BLaER1 (cell line): ENCODE results near the gene CCDC87.
"Not testable (repeated sequence)": the region's sequence is repeated elsewhere in the genome, so short reads cannot be mapped to it uniquely, and the experiment has no call there.

Experiments used
- H3K27ac ChIP-seq: shearing (Covaris generic); formaldehyde crosslinking; 2 replicates; pipeline ENCODE4 v1.8.1; 2022
- H3K27me3 ChIP-seq: shearing (Covaris generic); formaldehyde crosslinking; 2 replicates; pipeline ENCODE4 v1.8.1; 2022
- H3K36me3 ChIP-seq: shearing (Covaris generic); formaldehyde crosslinking; 2 replicates; pipeline ENCODE4 v1.8.1; 2022
- H3K4me1 ChIP-seq: shearing (Covaris generic); formaldehyde crosslinking; 2 replicates; pipeline ENCODE4 v1.8.1; 2022
- H3K4me2 ChIP-seq: shearing (Covaris generic); formaldehyde crosslinking; 2 replicates; pipeline ENCODE4 v1.8.1; 2022
- H3K4me3 ChIP-seq: shearing (Covaris generic); formaldehyde crosslinking; 2 replicates; pipeline ENCODE4 v1.8.1; 2022
- H3K9ac ChIP-seq: shearing (Covaris generic); formaldehyde crosslinking; 2 replicates; pipeline ENCODE4 v1.8.1; 2022
- H3K9me3 ChIP-seq: shearing (Covaris generic); formaldehyde crosslinking; 2 replicates; pipeline ENCODE4 v1.8.1; 2022
- H4K20me1 ChIP-seq: shearing (Covaris generic); formaldehyde crosslinking; 2 replicates; pipeline ENCODE4 v1.8.1; 2022
- Cebpa-rat ChIP-seq: shearing (Covaris generic); IDR thresholded peaks from 2 replicates; pipeline ENCODE4 v1.8.1; 2022

Gene CCDC87

GRCh38 chr11:66600219-66600618, 7.4 kb upstream of the CCDC87 start:
- H3K4me3 ChIP-seq, result no peak overlapping the region
- peaks cover 59% of the 10 kb centered on the region for H3K4me1 ChIP-seq
- H3K27ac ChIP-seq, result peak overlapping the region; percentile 11; the same call in 1 of the 2 replicates
- H4K20me1 ChIP-seq, result peaks cover 9% of the 10 kb centered on the region
- 0 out of 2 replicates have a peak overlapping the region, but pooled peaks have one; percentile 9 for H3K9ac ChIP-seq
- H3K36me3 ChIP-seq, result peaks cover 62% of the 10 kb centered on the region
- no peaks in the 10 kb centered on the region for H3K9me3 ChIP-seq
- H3K27me3 ChIP-seq, result no peaks in the 10 kb centered on the region
- TF ChIP-seq Cebpa-rat, result no peak
- H3K4me2 ChIP-seq, result peak overlapping the region; percentile 63

GRCh38 chr11:66598993-66599392, 6.1 kb upstream of the CCDC87 start:
- Histone ChIP-seq H3K9me3 (no peaks in the 10 kb centered on the region), H3K4me2 (no peak overlapping the region), H3K36me3 (peaks cover 50% of the 10 kb centered on the region), H3K27me3 (no peaks in the 10 kb centered on the region), H3K9ac (no peak overlapping the region), H3K4me1 (peaks cover 71% of the 10 kb centered on the region), H3K4me3 (no peak overlapping the region), H3K27ac (no peak overlapping the region), H4K20me1 (peaks cover 20% of the 10 kb centered on the region)
- no peak for TF ChIP-seq Cebpa-rat

GRCh38 chr11:66595245-66595904, 2.5 kb upstream of the CCDC87 start:
- peaks cover 20% of the 10 kb centered on the region for H4K20me1 ChIP-seq
- peak overlapping the region; percentile 50 for H3K4me3 ChIP-seq
- H3K4me1 ChIP-seq, result peaks cover 73% of the 10 kb centered on the region
- no peaks in the 10 kb centered on the region for H3K27me3 ChIP-seq
- peaks cover 17% of the 10 kb centered on the region for H3K36me3 ChIP-seq
- no peak for TF ChIP-seq Cebpa-rat
- H3K4me2 ChIP-seq, result peak overlapping the region; percentile 99
- peaks cover 6% of the 10 kb centered on the region; the same call in 1 of the 2 replicates for H3K9me3 ChIP-seq
- H3K27ac ChIP-seq, result peak overlapping the region; percentile 73
- peak overlapping the region; percentile 52 for H3K9ac ChIP-seq

- Histone ChIP-seq H3K9ac (peak overlapping the region; percentile 89), H3K27ac (peak overlapping the region; percentile 84), H3K4me1 (peaks cover 63% of the 10 kb centered on the region)
Measured at GRCh38 chr11:66593650-66594049, 787 bp upstream of the CCDC87 start.

GRCh38 chr11:66593303-66593635, 406 bp upstream of the CCDC87 start:
- Histone ChIP-seq H3K4me2 (peak overlapping the region; percentile 99), H3K36me3 (no peaks in the 10 kb centered on the region; the same call in 1 of the 2 replicates), H3K27ac (peak overlapping the region; percentile 84), H3K9ac (peak overlapping the region; percentile 89), H3K9me3 (peaks cover 17% of the 10 kb centered on the region), H3K4me1 (peaks cover 63% of the 10 kb centered on the region), H4K20me1 (peaks cover 20% of the 10 kb centered on the region), H3K4me3 (peak overlapping the region; percentile 74), H3K27me3 (no peaks in the 10 kb centered on the region)
- TF ChIP-seq Cebpa-rat, result no peak

More at GRCh38 chr11:66593650-66594049, 787 bp upstream of the CCDC87 start:
- no peak for TF ChIP-seq Cebpa-rat
- peaks cover 17% of the 10 kb centered on the region for H3K9me3 ChIP-seq
- H3K4me2 ChIP-seq, result peak overlapping the region; percentile 99
- H4K20me1 ChIP-seq, result peaks cover 20% of the 10 kb centered on the region
- peak overlapping the region; percentile 74 for H3K4me3 ChIP-seq
- no peaks in the 10 kb centered on the region; the same call in 1 of the 2 replicates for H3K36me3 ChIP-seq
- H3K27me3 ChIP-seq, result no peaks in the 10 kb centered on the region

GRCh38 chr11:66591175-66591574, 1.7 kb downstream of the CCDC87 start:
- no peaks in the 10 kb centered on the region for H3K36me3 ChIP-seq
- H3K9ac ChIP-seq, result no peak overlapping the region
- peaks cover 17% of the 10 kb centered on the region for H3K9me3 ChIP-seq
- TF ChIP-seq Cebpa-rat, result no peak
- H3K27me3 ChIP-seq, result no peaks in the 10 kb centered on the region
- H3K4me3 ChIP-seq, result no peak overlapping the region
- 0 out of 2 replicates have a peak overlapping the region, but pooled peaks have one; percentile 84 for H3K27ac ChIP-seq
- H3K4me1 ChIP-seq, result peaks cover 53% of the 10 kb centered on the region
- peaks cover 20% of the 10 kb centered on the region for H4K20me1 ChIP-seq
- H3K4me2 ChIP-seq, result peak overlapping the region; percentile 99

- peaks cover 9% of the 10 kb centered on the region; the same call in 1 of the 2 replicates for H4K20me1 ChIP-seq
- peaks cover 17% of the 10 kb centered on the region for H3K9me3 ChIP-seq
- no peak for TF ChIP-seq Cebpa-rat
- H3K36me3 ChIP-seq, result no peaks in the 10 kb centered on the region
- peak overlapping the region; percentile 99; the same call in 1 of the 2 replicates for H3K4me2 ChIP-seq
- H3K4me3 ChIP-seq, result no peak overlapping the region
- no peaks in the 10 kb centered on the region for H3K27me3 ChIP-seq
- no peak overlapping the region for H3K9ac ChIP-seq
- peaks cover 42% of the 10 kb centered on the region for H3K4me1 ChIP-seq
- H3K27ac ChIP-seq, result no peak overlapping the region
Measured at GRCh38 chr11:66589996-66590675, 2.7 kb downstream of the CCDC87 start.

GRCh38 chr11:66589315-66589714, 3.5 kb downstream of the CCDC87 start:
- not testable (repeated sequence) for H3K27ac ChIP-seq, H3K27me3 ChIP-seq, H3K9ac ChIP-seq

GRCh38 chr11:66586136-66586535, 6.7 kb downstream of the CCDC87 start:
- Histone ChIP-seq H3K9ac (no peak overlapping the region), H3K36me3 (no peaks in the 10 kb centered on the region), H3K4me3 (no peak overlapping the region), H3K4me2 (no peak overlapping the region), H3K9me3 (peaks cover 39% of the 10 kb centered on the region), H3K4me1 (peaks cover 6% of the 10 kb centered on the region), H3K27ac (no peak overlapping the region), H4K20me1 (no peaks in the 10 kb centered on the region), H3K27me3 (no peaks in the 10 kb centered on the region)
- TF ChIP-seq Cebpa-rat, result no peak

More at GRCh38 chr11:66589315-66589714, 3.5 kb downstream of the CCDC87 start:
- not testable (repeated sequence) for H3K4me2 ChIP-seq, H4K20me1 ChIP-seq, H3K4me3 ChIP-seq, H3K36me3 ChIP-seq
- Histone ChIP-seq H3K9me3 (peaks cover 17% of the 10 kb centered on the region), H3K4me1 (peaks cover 34% of the 10 kb centered on the region)

- H3K27me3 ChIP-seq, H3K27ac ChIP-seq, H3K4me1 ChIP-seq, H3K36me3 ChIP-seq, H3K9ac ChIP-seq, H3K4me2 ChIP-seq, H4K20me1 ChIP-seq, H3K4me3 ChIP-seq: not testable (repeated sequence)
- H3K9me3 ChIP-seq, result peaks cover 33% of the 10 kb centered on the region
Measured at GRCh38 chr11:66585447-66585846, 7.4 kb downstream of the CCDC87 start.

GRCh38 chr11:66582565-66583147, 10.2 kb downstream of the CCDC87 start:
- not testable (repeated sequence) for H3K36me3 ChIP-seq, H3K27me3 ChIP-seq, H3K4me1 ChIP-seq, H4K20me1 ChIP-seq, H3K9ac ChIP-seq, H3K27ac ChIP-seq, H3K4me2 ChIP-seq, H3K4me3 ChIP-seq
- peaks cover 21% of the 10 kb centered on the region for H3K9me3 ChIP-seq
